Progenitor cell of endocrine pancreas (in vitro differentiated cells): Measurements from ENCODE around the gene KCNH4. TPM values are rescaled to one million over a fixed set of nuclear protein-coding genes. Genes with fewer than 3 reads are reported as not detected.
"Not testable (repeated sequence)": the region's sequence is repeated elsewhere in the genome, so short reads cannot be mapped to it uniquely, and the experiment has no call there.

ENCODE experiments used
- DNase-seq: peaks from one replicate; pipeline ENCODE4 v3.0.0; 2021; ENCODE audit warnings: low spot score; ENCODE audit not compliant: unreplicated experiment
- H3K27ac Mint-ChIP-seq: 2 replicates; pipeline ENCODE4 v1.8.0; 2021; ENCODE audit warnings: mild to moderate bottlenecking, moderate library complexity, mixed read lengths
- H3K27me3 Mint-ChIP-seq: 2 replicates; pipeline ENCODE4 v1.8.0; 2021; ENCODE audit warnings: mixed read lengths
- H3K36me3 Mint-ChIP-seq: 2 replicates; pipeline ENCODE4 v1.8.0; 2022; ENCODE audit warnings: mixed read lengths; ENCODE audit not compliant: insufficient read depth
- H3K4me1 Mint-ChIP-seq: 2 replicates; pipeline ENCODE4 v1.8.0; 2021; ENCODE audit warnings: low read depth, mixed read lengths
- H3K4me3 Mint-ChIP-seq: 2 replicates; pipeline ENCODE4 v1.8.0; 2021; ENCODE audit warnings: low read depth, mild to moderate bottlenecking, moderate library complexity, mixed read lengths
- H3K9me3 Mint-ChIP-seq: 2 replicates; pipeline ENCODE4 v1.8.0; 2021; ENCODE audit warnings: low read depth, mixed read lengths
- total RNA-seq: library from RNA; stranded (reverse); gene quantifications from 2 replicates; pipeline ENCODE4 v1.2.1, GENCODE V29; 2021
- TF ChIP-seq, protein P1 (sequence below): fragments of 200-600 bp; sonication (generic); IDR thresholded peaks from one replicate; pipeline ENCODE4 v1.5.0; 2021; ENCODE audit warnings: antibody characterized with exemption, mild to moderate bottlenecking; ENCODE audit not compliant: unreplicated experiment

KCNH4 gene
- total RNA-seq, 1 donor from 2014 or later, result not detected

DNA sequence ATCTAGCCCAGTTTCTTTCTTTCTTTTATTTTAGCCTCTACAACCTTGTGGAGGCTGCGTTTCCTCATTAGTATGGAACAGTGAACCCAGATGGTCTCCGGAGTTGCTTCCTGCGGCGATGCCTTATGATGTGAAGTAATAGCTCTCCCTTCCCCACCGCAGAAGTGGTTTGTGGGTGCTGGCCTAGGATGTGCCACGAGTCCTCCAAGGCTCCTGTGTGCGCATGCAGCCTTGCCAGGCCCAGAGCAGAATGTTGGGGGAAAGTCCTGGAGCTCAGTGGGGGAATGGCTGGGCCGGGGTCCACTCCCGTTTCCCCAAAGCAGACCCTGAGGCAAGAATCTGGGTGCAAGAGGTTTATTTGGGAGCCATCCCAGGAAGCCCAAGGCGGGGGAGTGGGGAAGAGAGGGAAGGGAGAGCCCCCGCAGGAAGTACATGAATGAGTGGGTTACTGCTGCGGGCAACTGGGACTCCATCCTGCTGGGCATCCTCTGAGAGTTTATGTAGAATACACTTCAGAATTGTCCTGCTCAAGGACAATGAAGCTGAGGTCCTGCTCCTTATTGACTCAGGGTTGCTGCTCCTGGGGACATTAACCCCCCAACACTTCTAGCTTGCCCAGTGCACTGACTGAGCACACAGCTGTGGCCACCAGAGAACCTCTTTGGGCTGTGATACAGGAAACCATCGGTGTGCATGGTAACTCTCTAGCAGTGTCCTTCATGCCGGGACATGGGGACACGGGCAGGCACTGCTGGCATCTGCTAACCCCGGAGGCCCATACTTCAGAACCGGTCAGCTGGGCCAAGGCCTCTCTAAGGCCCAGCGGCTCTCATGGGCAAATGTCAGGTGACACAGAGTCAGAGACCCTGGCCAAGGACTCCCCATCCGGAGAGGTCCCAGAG lies 8.1 kb upstream of the KCNH4 start:
- Mint-ChIP-seq H3K36me3 (no peaks in the 10 kb centered on the region), H3K4me1 (no peaks in the 10 kb centered on the region), H3K9me3 (no peaks in the 10 kb centered on the region), H3K27ac (no peak overlapping the region), H3K4me3 (no peak overlapping the region), H3K27me3 (peaks cover 23% of the 10 kb centered on the region)
- DNase-seq, result no peak
- TF ChIP-seq, protein P1, sequence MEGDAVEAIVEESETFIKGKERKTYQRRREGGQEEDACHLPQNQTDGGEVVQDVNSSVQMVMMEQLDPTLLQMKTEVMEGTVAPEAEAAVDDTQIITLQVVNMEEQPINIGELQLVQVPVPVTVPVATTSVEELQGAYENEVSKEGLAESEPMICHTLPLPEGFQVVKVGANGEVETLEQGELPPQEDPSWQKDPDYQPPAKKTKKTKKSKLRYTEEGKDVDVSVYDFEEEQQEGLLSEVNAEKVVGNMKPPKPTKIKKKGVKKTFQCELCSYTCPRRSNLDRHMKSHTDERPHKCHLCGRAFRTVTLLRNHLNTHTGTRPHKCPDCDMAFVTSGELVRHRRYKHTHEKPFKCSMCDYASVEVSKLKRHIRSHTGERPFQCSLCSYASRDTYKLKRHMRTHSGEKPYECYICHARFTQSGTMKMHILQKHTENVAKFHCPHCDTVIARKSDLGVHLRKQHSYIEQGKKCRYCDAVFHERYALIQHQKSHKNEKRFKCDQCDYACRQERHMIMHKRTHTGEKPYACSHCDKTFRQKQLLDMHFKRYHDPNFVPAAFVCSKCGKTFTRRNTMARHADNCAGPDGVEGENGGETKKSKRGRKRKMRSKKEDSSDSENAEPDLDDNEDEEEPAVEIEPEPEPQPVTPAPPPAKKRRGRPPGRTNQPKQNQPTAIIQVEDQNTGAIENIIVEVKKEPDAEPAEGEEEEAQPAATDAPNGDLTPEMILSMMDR, result no peak

DNA sequence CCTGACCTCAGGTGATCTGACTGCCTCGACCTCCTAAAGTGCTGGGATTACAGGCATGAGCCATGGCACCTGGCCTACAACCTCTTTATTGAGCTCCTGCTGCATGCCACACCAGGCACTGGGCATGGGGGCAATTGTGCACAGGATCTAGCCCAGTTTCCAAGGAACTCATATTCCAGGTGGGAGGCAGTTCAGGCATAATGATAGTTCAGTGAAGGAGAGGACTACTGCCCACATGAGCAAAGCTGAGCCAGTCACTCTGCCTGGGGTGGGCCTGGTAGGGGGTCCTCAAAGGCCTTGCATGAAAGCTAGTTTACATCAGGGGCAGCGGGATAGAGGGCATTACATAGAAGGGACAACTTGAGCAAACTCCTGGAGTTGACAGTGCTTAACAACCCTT lies 6.9 kb upstream of the KCNH4 start:
- Mint-ChIP-seq H3K4me3 (no peak overlapping the region), H3K4me1 (peaks cover 2% of the 10 kb centered on the region), H3K36me3 (no peaks in the 10 kb centered on the region), H3K27me3 (peaks cover 35% of the 10 kb centered on the region), H3K9me3 (no peaks in the 10 kb centered on the region), H3K27ac (no peak overlapping the region)
- TF ChIP-seq, protein P1, result no peak
- DNase-seq, result no peak

DNA sequence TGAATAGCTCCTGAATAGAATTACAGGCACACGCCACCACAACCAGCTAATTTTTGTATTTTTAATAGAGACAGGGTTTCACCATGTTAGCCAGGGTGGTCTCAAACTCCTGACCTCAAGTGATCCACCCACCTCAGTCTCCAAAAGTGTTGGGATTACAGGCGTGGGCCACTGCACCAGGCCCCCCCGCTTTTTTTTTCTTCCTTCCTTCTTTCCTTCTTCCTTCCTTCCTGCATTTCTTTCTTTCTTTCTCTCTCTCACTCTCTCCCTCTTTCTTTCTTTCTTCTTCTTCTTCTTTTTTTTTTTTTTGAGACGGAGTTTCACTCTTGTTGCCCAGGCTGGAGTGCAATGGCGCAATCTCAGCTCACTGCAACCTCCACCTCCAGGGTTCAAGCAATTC lies 5.2 kb upstream of the KCNH4 start:
- H3K27me3 Mint-ChIP-seq, result peaks cover 51% of the 10 kb centered on the region
- H3K27ac Mint-ChIP-seq, H3K9me3 Mint-ChIP-seq, DNase-seq, H3K36me3 Mint-ChIP-seq, H3K4me3 Mint-ChIP-seq, H3K4me1 Mint-ChIP-seq: not testable (repeated sequence)

DNA sequence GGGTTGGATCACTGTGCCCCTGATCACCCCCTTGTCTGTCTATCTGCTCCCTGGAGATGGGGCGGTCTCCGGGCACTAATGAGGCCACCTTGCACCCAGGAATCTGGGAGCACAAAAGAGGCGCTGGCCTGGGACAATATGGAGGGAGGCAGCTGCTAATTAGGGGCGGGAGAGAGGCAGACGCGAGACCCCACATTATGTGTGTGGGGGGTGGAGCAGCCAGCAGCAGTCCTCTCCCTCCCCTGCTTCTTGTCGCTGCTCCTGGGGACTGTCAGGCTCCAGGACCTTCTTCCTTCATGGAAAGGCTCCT lies 4.6 kb upstream of the KCNH4 start:
- H3K27ac Mint-ChIP-seq, result no peak overlapping the region
- no peak overlapping the region for H3K4me3 Mint-ChIP-seq
- H3K9me3 Mint-ChIP-seq, result no peaks in the 10 kb centered on the region
- peaks cover 53% of the 10 kb centered on the region for H3K27me3 Mint-ChIP-seq
- TF ChIP-seq, protein P1, result no peak
- no peaks in the 10 kb centered on the region for H3K36me3 Mint-ChIP-seq
- peaks cover 2% of the 10 kb centered on the region for H3K4me1 Mint-ChIP-seq
- DNase-seq, result no peak

DNA sequence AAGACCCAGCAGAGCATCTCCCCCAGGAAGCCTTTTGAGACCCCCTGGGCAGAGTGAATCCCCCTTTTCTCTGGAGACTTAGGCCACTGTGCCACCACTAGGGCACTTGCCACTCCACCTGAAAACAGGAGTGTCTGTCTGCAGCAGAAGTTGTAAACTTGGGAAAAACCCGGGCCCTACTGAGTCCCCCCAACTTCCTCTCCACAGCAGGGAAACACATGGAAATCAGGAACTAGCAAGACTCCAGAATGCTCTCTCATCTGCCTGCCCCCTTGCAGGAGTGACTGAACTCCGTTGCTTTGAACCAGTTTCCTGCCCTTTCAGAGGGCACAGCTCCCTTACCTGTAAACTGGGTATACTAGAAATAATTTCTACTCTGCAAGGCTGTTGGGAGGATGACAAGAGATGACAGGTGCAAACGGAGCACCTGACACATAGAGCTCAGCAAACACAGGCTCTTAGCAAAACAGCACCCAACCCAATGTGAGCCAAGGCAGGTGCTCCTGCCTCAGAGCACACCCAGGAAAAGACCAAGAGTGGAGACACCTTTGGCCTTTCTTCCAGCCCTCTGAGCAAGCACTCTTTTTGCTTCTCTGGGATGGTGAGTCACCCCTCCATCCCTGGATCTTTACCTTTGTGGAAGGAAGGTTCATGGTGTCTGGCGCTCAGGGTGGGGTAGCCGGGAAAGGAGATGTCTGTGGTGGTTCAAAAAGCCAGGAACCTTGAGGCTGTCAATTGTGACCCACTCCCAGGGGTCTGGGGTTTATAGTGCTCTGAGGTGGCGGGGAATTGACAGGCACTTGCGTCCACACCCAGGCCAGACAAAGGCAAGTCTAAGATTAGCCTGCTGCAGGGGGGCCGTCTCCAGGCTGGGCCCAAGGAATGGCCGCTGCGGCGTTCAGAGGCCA lies 4.0 kb upstream of the KCNH4 start, which contains the start of gene HCRT:
Gene HCRT, minus strand, starts transcription at position 740 of the 908 bp plus-strand sequence. Its CDS starts 87 bp downstream, at position 653.
- TF ChIP-seq, protein P1, result no peak
- peaks cover 2% of the 10 kb centered on the region for H3K4me1 Mint-ChIP-seq
- no peak for DNase-seq
- no peaks in the 10 kb centered on the region for H3K9me3 Mint-ChIP-seq
- peaks cover 59% of the 10 kb centered on the region for H3K27me3 Mint-ChIP-seq
- no peak within 1 kb of the TSS for H3K27ac Mint-ChIP-seq
- H3K36me3 Mint-ChIP-seq, result no peaks in the 10 kb centered on the region
- H3K4me3 Mint-ChIP-seq, result peak within 1 kb of the TSS; percentile 24
